Measurements from ENCODE around the gene ROCK2. TPM values are rescaled to one million over a fixed set of nuclear protein-coding genes. Genes with fewer than 3 reads are reported as not detected.

The ROCK2 gene
- total and polyA plus RNA-seq, 2 of the 8 experiments (the other 6 are each of a cell fraction or from before 2014, with no cell fraction given), result 2.7 to 29.0 TPM

GRCh38 chr2:11365096-11365879 lies 20.9 kb upstream of the ROCK2 start:
- CTCF ChIA-PET (ENCODE audit: partially characterized antibody), result interaction anchor here (0.6 to 2.1 kb wide), 4 partner anchors 10 to 290 kb away, joined by 3 to 7 read pairs (median 4); no protein-coding TSS in a partner anchor
- Histone ChIP-seq H2BK20ac (ENCODE audit: low read length) (no peak overlapping the region), H2AK5ac (ENCODE audit: low read depth, low read length) (no peak overlapping the region), H3K4me2 (ENCODE audit: insufficient read depth in 1 of 2, low read depth in 2 of 2, low read length in 2 of 2) (no peak overlapping the region), H4K91ac (replicated peaks; ENCODE audit: insufficient read length, low read length) (peak overlapping the region; percentile 27), H3K27ac (ENCODE audit: low read depth, low read length) (no peak overlapping the region), H3K14ac (ENCODE audit: insufficient read length) (no peak overlapping the region), H3K36me3 (ENCODE audit: control insufficient read depth in 2 of 4, insufficient read depth in 4 of 4, low read length in 3 of 4) (no peaks in the 10 kb centered on the region), H3K79me2 (ENCODE audit: control insufficient read depth in 1 of 2, insufficient read depth in 2 of 2, low read length in 2 of 2) (no peaks in the 10 kb centered on the region), H3K9ac (replicated peaks in 1 of 4; ENCODE audit: extremely low read depth in 1 of 4, low read depth in 3 of 4, low read length in 3 of 4) (no peak overlapping the region), H3K27me3 (replicated peaks in 1 of 4; ENCODE audit: control insufficient read depth in 3 of 4, extremely low read depth in 1 of 4, insufficient read depth in 3 of 4, low read length in 3 of 4) (no peaks in the 10 kb centered on the region), H3K79me1 (ENCODE audit: low read depth, low read length) (no peaks in the 10 kb centered on the region), H2BK5ac (ENCODE audit: low read depth, low read length) (no peak overlapping the region), H4K5ac (ENCODE audit: insufficient read length, low read depth, low read length) (no peak overlapping the region), H2AFZ (ENCODE audit: low read length) (peak overlapping the region; percentile 64), H3K9me3 (ENCODE audit: insufficient read depth in 2 of 2, low read depth in 1 of 2, low read length in 1 of 2) (no peaks in the 10 kb centered on the region), H3K23ac (ENCODE audit: insufficient read length) (no peak overlapping the region), H2BK12ac (ENCODE audit: low read depth, low read length) (no peak overlapping the region; the same call in 1 of the 2 replicates), H3K4ac (replicated peaks; ENCODE audit: insufficient read length, low read depth, low read length) (no peak overlapping the region), H3K4me3 (ENCODE audit: extremely low read depth in 1 of 4, insufficient read depth in 2 of 4, low read depth in 3 of 4, low read length in 4 of 4) (no peak overlapping the region), H2BK120ac (replicated peaks; ENCODE audit: low read depth, low read length) (no peak overlapping the region), H4K8ac (ENCODE audit: extremely low read depth, insufficient read depth, low read length) (no peak overlapping the region; the same call in 1 of the 2 replicates), H3K4me1 (replicated peaks in 1 of 4; ENCODE audit: control insufficient read depth in 3 of 4, insufficient read depth in 4 of 4, low read length in 3 of 4) (0 out of 7 replicates have a peak, but pooled peaks cover 0 to 3% (median 0%) of the 10 kb centered on the region in 4 experiments), H3K56ac (replicated peaks; ENCODE audit: insufficient read length, low read depth, low read length) (no peak overlapping the region), H4K20me1 (replicated peaks in 1 of 2; ENCODE audit: control insufficient read depth in 1 of 2, insufficient read depth in 2 of 2, low read length in 2 of 2) (no peaks in the 10 kb centered on the region), H3K23me2 (ENCODE audit: low read depth, low read length) (no peaks in the 10 kb centered on the region; the same call in 1 of the 2 replicates), H2BK15ac (ENCODE audit: low read length) (no peak overlapping the region), H3K18ac (ENCODE audit: extremely low read depth, low read length) (peak overlapping the region; percentile 6; the same call in 1 of the 2 replicates)
- POLR2A ChIA-PET (ENCODE audit: partially characterized antibody), result interaction anchor here (1.1 kb wide), 1 partner anchor 9 kb away, joined by 3 read pairs; no protein-coding TSS in a partner anchor
- DNase-seq (ENCODE audit: low read depth in 1 of 2, low spot score in 2 of 2) (no peak), FAIRE-seq (no peak)
- 54% methylated on average over 7 of the region's 7 CpGs; no CpG with 5 or more reads in 1 of the 2 experiments for WGBS, 2 experiments (ENCODE audit: extremely low coverage in 1 of 2, insufficient coverage in 1 of 2, insufficient read length in 1 of 2, insufficient replicate concordance in 2 of 2, low coverage in 1 of 2, low lambda C conversion rate in 2 of 2, missing lambda C conversion rate in 1 of 2)
- TF ChIP-seq E2F6 (IDR thresholded peaks at IDR 0.05) (no peak), BCL11A (IDR thresholded peaks at IDR 0.05; ENCODE audit: low read depth in 2 of 2, low read length in 2 of 2) (no peak), HDAC6 (IDR thresholded peaks at IDR 0.05; ENCODE audit: low read depth, low read length) (no peak), CREB1 (IDR thresholded peaks at IDR 0.05) (no peak), EGR1 (IDR thresholded peaks at IDR 0.05; ENCODE audit: borderline replicate concordance, low read depth, low read length) (no peak), KDM4A (IDR thresholded peaks at IDR 0.05; ENCODE audit: low read depth, low read length, severe bottlenecking) (no peak), KDM5A (IDR thresholded peaks at IDR 0.05; ENCODE audit: low read length) (no peak), TBP (IDR thresholded peaks at IDR 0.05; ENCODE audit: low read depth, low read length) (no peak), RAD21 (IDR thresholded peaks at IDR 0.05 in 1 of 2, conservative IDR thresholded peaks at IDR 0.05 in 1 of 2; ENCODE audit: low read depth in 2 of 2, low read length in 2 of 2) (no peak), HDAC2 (IDR thresholded peaks at IDR 0.05; ENCODE audit: borderline replicate concordance in 1 of 2, low read depth in 2 of 2, low read length in 2 of 2) (no peak)

Measured in H1 (cell line).